ENCODE data around the gene MISP. TPM values are rescaled to one million over a fixed set of nuclear protein-coding genes. Genes with fewer than 3 reads are reported as not detected.

The MISP gene
- total RNA-seq, 4 donors from 2014 or later: 197 to 501 (median 402) TPM

DNA sequence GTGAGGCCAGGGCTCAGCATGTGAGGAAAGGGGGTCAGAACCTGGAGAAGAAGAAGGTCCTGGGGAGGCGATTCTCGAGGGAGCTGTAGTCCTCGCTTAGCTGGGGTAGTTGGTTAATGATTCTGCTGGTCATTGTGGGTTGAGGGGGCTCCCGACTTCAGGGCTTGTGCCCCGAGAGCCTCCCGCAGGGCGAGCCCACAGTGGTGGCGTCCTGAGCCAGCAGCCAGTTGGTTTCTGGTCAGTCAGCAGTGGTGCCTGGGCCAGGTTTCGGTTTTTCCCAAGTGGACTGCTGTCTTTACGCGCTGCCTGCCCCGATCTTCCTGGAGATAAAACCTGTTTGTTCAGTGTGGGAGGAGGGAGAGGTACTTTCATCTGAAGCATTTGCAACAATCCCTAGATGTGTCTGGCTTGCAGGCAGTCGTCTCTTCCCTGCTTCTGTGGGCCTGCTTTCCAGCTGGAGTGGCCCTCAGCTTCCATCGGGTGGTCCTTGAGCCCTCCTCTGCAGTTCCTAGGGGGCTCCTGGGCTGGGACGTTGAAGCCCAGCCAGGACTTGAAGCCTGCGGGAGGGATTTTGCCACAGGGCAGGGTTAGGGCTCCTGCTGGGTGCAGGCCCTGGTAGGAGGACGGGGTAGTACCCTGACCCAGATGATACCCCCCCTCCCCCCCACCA is 49.6 kb downstream of the MISP start:
- Histone ChIP-seq H3K27ac (peak overlapping the region; percentile 98 to 100 (median 100)), H3K27me3 (no peaks in the 10 kb centered on the region), H3K9me3 (no peaks in the 10 kb centered on the region), H3K36me3 (peaks cover 0 to 20% (median 16%) of the 10 kb centered on the region in 4 donors), H3K4me1 (peaks cover 39 to 61% (median 55%) of the 10 kb centered on the region in 4 donors), H3K4me3 (peak overlapping the region in 2 of 4 donors; percentile 97 to 99)
- WGBS, 2 donors (ENCODE audit: low coverage in 1 of 2): 23 to 30% methylated on average over 3 to 17 of the region's 17 CpGs
- intact Hi-C loops (cut with DNase I; ENCODE audit: low total_unique reads): no loop called here
- DNase-seq: peak; percentile 61
- TF ChIP-seq POLR2AphosphoS5 (IDR thresholded peaks at IDR 0.05) (peak in 1 of 3 donors; percentile 22), EP300 (IDR thresholded peaks at IDR 0.05; ENCODE audit: low read depth) (no peak), POLR2A (IDR thresholded peaks at IDR 0.05) (peak; percentile 14)
- TF ChIP-seq, protein P1, sequence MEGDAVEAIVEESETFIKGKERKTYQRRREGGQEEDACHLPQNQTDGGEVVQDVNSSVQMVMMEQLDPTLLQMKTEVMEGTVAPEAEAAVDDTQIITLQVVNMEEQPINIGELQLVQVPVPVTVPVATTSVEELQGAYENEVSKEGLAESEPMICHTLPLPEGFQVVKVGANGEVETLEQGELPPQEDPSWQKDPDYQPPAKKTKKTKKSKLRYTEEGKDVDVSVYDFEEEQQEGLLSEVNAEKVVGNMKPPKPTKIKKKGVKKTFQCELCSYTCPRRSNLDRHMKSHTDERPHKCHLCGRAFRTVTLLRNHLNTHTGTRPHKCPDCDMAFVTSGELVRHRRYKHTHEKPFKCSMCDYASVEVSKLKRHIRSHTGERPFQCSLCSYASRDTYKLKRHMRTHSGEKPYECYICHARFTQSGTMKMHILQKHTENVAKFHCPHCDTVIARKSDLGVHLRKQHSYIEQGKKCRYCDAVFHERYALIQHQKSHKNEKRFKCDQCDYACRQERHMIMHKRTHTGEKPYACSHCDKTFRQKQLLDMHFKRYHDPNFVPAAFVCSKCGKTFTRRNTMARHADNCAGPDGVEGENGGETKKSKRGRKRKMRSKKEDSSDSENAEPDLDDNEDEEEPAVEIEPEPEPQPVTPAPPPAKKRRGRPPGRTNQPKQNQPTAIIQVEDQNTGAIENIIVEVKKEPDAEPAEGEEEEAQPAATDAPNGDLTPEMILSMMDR (IDR thresholded peaks at IDR 0.05): no peak
- in situ Hi-C loops (cut with MboI; ENCODE audit: low pct_ligation_motif_present in 1 of 4, low pct_unique_long_range_greater_than_20kb in 1 of 4, low sequenced_read_pairs in 3 of 4): no loop called here

DNA sequence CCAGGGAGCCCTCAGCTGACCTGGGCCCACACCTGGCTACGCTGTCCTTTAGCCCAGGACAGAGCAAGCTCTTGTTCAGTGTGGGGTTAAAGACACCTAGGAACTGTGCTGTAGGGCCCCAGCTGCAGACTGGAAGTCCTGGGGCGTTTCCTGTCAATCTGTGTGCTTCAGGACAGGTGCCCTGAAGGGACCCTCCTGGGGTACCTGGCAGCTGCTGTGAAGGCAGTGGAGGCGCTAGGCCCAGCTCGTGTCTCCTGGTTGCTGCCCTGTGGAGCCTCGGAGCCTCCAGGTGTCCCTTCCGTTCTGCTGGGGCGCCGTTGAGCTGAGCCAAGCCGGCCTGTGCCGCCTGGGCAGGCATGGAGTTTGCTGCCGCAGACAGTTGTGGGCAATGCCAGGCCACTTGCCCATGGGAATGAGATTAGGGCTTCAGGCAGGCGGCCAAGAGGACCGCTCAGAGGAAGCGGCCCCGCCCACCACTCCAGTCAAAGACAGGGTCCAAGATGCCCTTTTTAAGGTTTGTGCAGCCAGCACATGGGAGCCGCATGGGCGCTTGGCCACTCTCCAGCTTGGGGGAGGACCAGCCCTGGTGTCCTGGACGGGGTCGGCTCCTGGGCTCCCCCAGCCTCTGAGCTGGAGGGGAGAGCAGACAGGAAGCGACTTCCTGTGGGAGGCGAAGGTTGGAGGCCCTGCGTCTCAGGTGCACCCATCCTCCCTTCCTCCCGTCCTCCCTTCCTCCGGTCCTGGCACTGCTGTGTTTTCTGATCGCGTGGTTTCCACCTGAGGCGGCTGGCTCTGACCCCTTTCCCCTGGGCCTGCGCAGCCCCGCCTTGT is 50.3 kb downstream of the MISP start:
- intact Hi-C loops (cut with DNase I; ENCODE audit: low total_unique reads): no loop called here

DNA sequence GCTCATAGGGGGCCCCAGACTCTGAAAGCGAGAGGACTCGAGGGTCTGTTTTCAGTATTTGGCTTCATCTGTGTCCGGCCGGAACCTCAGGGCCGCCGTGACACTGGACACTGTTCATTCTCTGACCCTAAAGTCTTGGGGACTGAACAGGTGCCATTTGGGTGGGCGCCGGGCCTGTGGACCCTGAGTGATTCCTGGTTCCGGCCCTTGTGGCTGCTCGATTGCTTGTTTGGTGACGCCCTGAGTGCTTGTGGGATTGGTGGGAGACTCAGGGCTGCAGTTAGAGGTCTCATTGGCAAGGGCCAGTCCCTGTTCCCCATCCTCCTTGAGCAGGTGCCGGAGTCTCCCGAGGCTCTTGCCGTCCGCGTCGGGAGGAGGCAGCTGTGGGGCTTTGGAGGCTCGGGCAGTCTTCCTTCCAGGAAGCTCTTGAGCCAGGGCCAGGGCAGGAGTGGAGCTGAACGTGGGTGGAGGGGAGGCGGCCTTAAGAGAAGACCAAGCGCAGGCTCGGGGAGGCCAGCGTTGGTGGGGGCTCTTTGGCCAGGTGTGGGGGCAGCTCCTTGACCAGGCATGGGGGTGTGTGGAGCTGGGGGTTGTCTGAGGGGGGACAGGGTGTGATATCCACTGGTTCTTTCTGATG is 51.1 kb downstream of the MISP start:
- DNase-seq: no peak
- no peak for TF ChIP-seq POLR2A (IDR thresholded peaks at IDR 0.05)
- no peak for TF ChIP-seq POLR2AphosphoS5 (IDR thresholded peaks at IDR 0.05)
- TF ChIP-seq, protein P1 (IDR thresholded peaks at IDR 0.05): no peak
- TF ChIP-seq EP300 (IDR thresholded peaks at IDR 0.05; ENCODE audit: low read depth): no peak
- intact Hi-C loops (cut with DNase I; ENCODE audit: low total_unique reads): no loop called here
- in situ Hi-C loops (cut with MboI; ENCODE audit: low pct_ligation_motif_present in 1 of 4, low pct_unique_long_range_greater_than_20kb in 1 of 4, low sequenced_read_pairs in 3 of 4): no loop called here
- H3K27ac ChIP-seq: peak overlapping the region; percentile 98 to 100 (median 100)
- peaks cover 39 to 50% (median 47%) of the 10 kb centered on the region in 4 donors for H3K4me1 ChIP-seq
- peak overlapping the region in 2 of 4 donors; percentile 3 to 97 for H3K4me3 ChIP-seq
- peaks cover 0 to 34% (median 29%) of the 10 kb centered on the region in 4 donors for H3K36me3 ChIP-seq
- H3K9me3 ChIP-seq: no peaks in the 10 kb centered on the region
- 39% methylated on average over 21 of the region's 23 CpGs; no CpG with 5 or more reads in 1 of the 2 donors for WGBS, 2 donors (ENCODE audit: low coverage in 1 of 2)
- no peaks in the 10 kb centered on the region for H3K27me3 ChIP-seq

More for the DNA sequence above, 50.3 kb downstream of the MISP start:
- Histone ChIP-seq H3K27ac (peak overlapping the region; percentile 98 to 100 (median 100)), H3K4me3 (peak overlapping the region in 2 of 4 donors; percentile 97 to 99), H3K27me3 (no peaks in the 10 kb centered on the region), H3K36me3 (peaks cover 0 to 27% (median 22%) of the 10 kb centered on the region in 4 donors), H3K4me1 (peaks cover 39 to 54% (median 51%) of the 10 kb centered on the region in 4 donors), H3K9me3 (no peaks in the 10 kb centered on the region)
- in situ Hi-C loops (cut with MboI; ENCODE audit: low pct_ligation_motif_present in 1 of 4, low pct_unique_long_range_greater_than_20kb in 1 of 4, low sequenced_read_pairs in 3 of 4): no loop called here
- DNase-seq: peak; percentile 60
- WGBS, 2 donors (ENCODE audit: low coverage in 1 of 2): 37 to 52% methylated on average over 4 to 29 of the region's 29 CpGs
- TF ChIP-seq EP300 (IDR thresholded peaks at IDR 0.05; ENCODE audit: low read depth): no peak
- TF ChIP-seq, protein P1 (IDR thresholded peaks at IDR 0.05): no peak
- no peak for TF ChIP-seq POLR2A (IDR thresholded peaks at IDR 0.05)
- peak in 1 of 3 donors; percentile 18 for TF ChIP-seq POLR2AphosphoS5 (IDR thresholded peaks at IDR 0.05)

Measured in transverse colon (tissue), 4 donors.